HepG2 (cell line): ENCODE measurements around the gene NUDCD3. TPM values are rescaled to one million over a fixed set of nuclear protein-coding genes. Genes with fewer than 3 reads are reported as not detected.

Experiments
- ATF7-NPFF ChIP-seq: sonication (generic); formaldehyde crosslinking; IDR thresholded peaks from 2 replicates; pipeline ENCODE4 v1.8.1; 2023; ENCODE audit warnings: mild to moderate bottlenecking, low read depth, missing genetic modification reagents, moderate library complexity
- CBFB ChIP-seq: sonication (generic); formaldehyde crosslinking; IDR thresholded peaks from 2 replicates; pipeline ENCODE4 v1.4.0; 2020; ENCODE audit warnings: missing genetic modification reagents
- GABPA ChIP-seq, 2 experiments: IDR thresholded peaks; 2 replicates each; pipeline ENCODE4 v1.6.1; 2011 to 2016; ENCODE audit warnings: low read depth in 2 of 2, low read length in 1 of 2, missing biosample characterization in 1 of 2, missing genetic modification characterization in 1 of 2
- GABPB1 ChIP-seq: IDR thresholded peaks from 2 replicates; pipeline ENCODE4 v1.6.1; 2016; ENCODE audit warnings: mild to moderate bottlenecking, missing genetic modification reagents, moderate library complexity, missing compliant biosample characterization
- PAXIP1 ChIP-seq: sonication (generic); formaldehyde crosslinking; conservative IDR thresholded peaks from 2 replicates; pipeline ENCODE4 v1.4.0; 2020; ENCODE audit warnings: mild to moderate bottlenecking, missing genetic modification reagents, moderate library complexity
- POGK ChIP-seq: sonication (generic); formaldehyde crosslinking; conservative IDR thresholded peaks from 2 replicates; pipeline ENCODE4 v1.8.0; 2022; ENCODE audit warnings: mild to moderate bottlenecking, moderate library complexity, missing genetic modification reagents
- POLR2AphosphoS2 ChIP-seq: IDR thresholded peaks from 2 replicates; pipeline ENCODE4 v1.6.1; 2011; ENCODE audit warnings: low read depth, low read length, improper control_type of control experiment
- RERE ChIP-seq: IDR thresholded peaks from 2 replicates; pipeline ENCODE4 v1.6.1; 2016; ENCODE audit warnings: low read depth, missing genetic modification reagents, missing compliant biosample characterization
- SAP130 ChIP-seq: IDR thresholded peaks from 2 replicates; pipeline ENCODE4 v1.6.1; 2016; ENCODE audit warnings: low read depth
- SRY ChIP-seq: sonication (generic); formaldehyde crosslinking; IDR thresholded peaks from 2 replicates; pipeline ENCODE4 v1.8.0; 2022; ENCODE audit warnings: mild to moderate bottlenecking, missing genetic modification reagents
- TEF ChIP-seq: sonication (generic); formaldehyde crosslinking; IDR thresholded peaks from 2 replicates; pipeline ENCODE4 v1.5.0; 2020; ENCODE audit warnings: missing genetic modification reagents
- THAP11 ChIP-seq: IDR thresholded peaks from 2 replicates; pipeline ENCODE4 v1.6.1; 2016; ENCODE audit warnings: missing biosample characterization, missing genetic modification reagents
- XRCC5 ChIP-seq: fragments of 200-400 bp; formaldehyde crosslinking; optimal IDR thresholded peaks from 2 replicates; pipeline ENCODE3; 2017; ENCODE audit warnings: mild to moderate bottlenecking, low read length
- ZNF432 ChIP-seq: sonication (generic); formaldehyde crosslinking; IDR thresholded peaks from 2 replicates; pipeline ENCODE4 v1.5.0; 2020; ENCODE audit warnings: missing genetic modification reagents, mild to moderate bottlenecking, borderline replicate concordance
- ZNF549 ChIP-seq: sonication (generic); formaldehyde crosslinking; IDR thresholded peaks from 2 replicates; pipeline ENCODE4 v1.5.0; 2020; ENCODE audit warnings: missing genetic modification reagents
- polyA plus RNA-seq, 8 experiments: library from polyadenylated mRNA; depleted of rRNA in 3 of 8; stranded (reverse) in 7 of 8; unstranded in 1 of 8; fragments of >200 nt; fragmentation: Illumina TruSeq in 4 of 8; extraction: Trizol in 4 of 8; gene quantifications; 2 replicates each; pipeline versions ENCODE4 v1.2.1 to v1.2.3, GENCODE V29; 2011 to 2016; ENCODE audit warnings: low read depth in 4 of 8, missing spikeins in 1 of 8, mixed read lengths in 1 of 8; ENCODE audit not compliant: insufficient read depth in 1 of 8
- total RNA-seq, 5 experiments: library from RNA; depleted of rRNA; stranded (reverse); fragments of >200 nt; fragmentation: Illumina TruSeq; extraction: Trizol; gene quantifications; 2 replicates each; pipeline ENCODE4 v1.2.3, GENCODE V29; 2016; ENCODE audit warnings: low read depth in 1 of 5

NUDCD3 gene
- total and polyA plus RNA-seq, 2 of the 13 experiments (the other 11 are each of a cell fraction or from before 2014, with no cell fraction given), result 20.8 to 49.9 TPM

GRCh38 chr7:44477063-44477830, 13.2 kb downstream of the NUDCD3 start (continued):
- peak; percentile 38 for TF ChIP-seq XRCC5
- no peak for TF ChIP-seq ATF7-NPFF (CRISPR knock-in tag)
- no peak for TF ChIP-seq ZNF549 (CRISPR knock-in tag)
- TF ChIP-seq THAP11, result 0 out of 2 replicates have a peak, but pooled peaks have one; percentile 32
- no peak for TF ChIP-seq POGK (CRISPR knock-in tag)
- TF ChIP-seq CBFB (CRISPR knock-in tag), result no peak
- no peak for TF ChIP-seq GABPB1 (CRISPR knock-in tag)
- TF ChIP-seq RERE, result no peak
- TF ChIP-seq TEF (CRISPR knock-in tag), result no peak
- no peak for TF ChIP-seq POLR2AphosphoS2
- no peak for TF ChIP-seq GABPA (IDR thresholded peaks at IDR 0.05; ENCODE audit: low read depth, low read length)
- TF ChIP-seq GABPA (CRISPR knock-in tag; IDR thresholded peaks at IDR 0.05; ENCODE audit: low read depth), result no peak
- no peak for TF ChIP-seq SRY (CRISPR knock-in tag)
- TF ChIP-seq PAXIP1 (CRISPR knock-in tag), result no peak
- no peak for TF ChIP-seq ZNF432 (CRISPR knock-in tag)
- 0 out of 2 replicates have a peak, but pooled peaks have one; percentile 29 for TF ChIP-seq SAP130 (CRISPR knock-in tag)
